A549 (cell line): ENCODE data around the gene PPY. TPM values are rescaled to one million over a fixed set of nuclear protein-coding genes. Genes with fewer than 3 reads are reported as not detected.

Experiments
- ATAC-seq, 2 experiments: fragments of 200-7000 bp in 1 of 2; fragments of >200 bp in 1 of 2; cut with Nextera tagmentation in 1 of 2; cut with Tn5 transposase in 1 of 2; 3 replicates each; pipeline versions ENCODE4 v1.8.0 to v1.9.1; 2018 to 2020; ENCODE audit warnings: mild to moderate bottlenecking in 1 of 2, moderate library complexity in 1 of 2
- CTCF ChIA-PET: fragments of 300-600 bp; sonication (Branson Sonifier 250); formaldehyde crosslinking; extraction: SDS; loops from one replicate; lab custom pipeline; 2021; ENCODE audit warnings: antibody characterized with exemption, inconsistent platforms; lab: Yijun Ruan, JAX
- POLR2A ChIA-PET: fragments of 350-600 bp; formaldehyde crosslinking; extraction: SDS; loops from one replicate; lab custom pipeline; 2021; ENCODE audit warnings: antibody characterized with exemption, inconsistent platforms; lab: Yijun Ruan, JAX
- DNase-seq, 2 experiments: peaks; one replicate each; pipeline versions ENCODE4 v3.0.0 to v3.0.0-alpha.2; 2011 to 2016; ENCODE audit warnings: low read depth in 1 of 2, low spot score in 1 of 2
- FAIRE-seq: peaks from 2 replicates; lab custom pipeline; 2011; peaks lifted over from hg19 to GRCh38; lab: Jason Lieb, UNC
- H3K27ac ChIP-seq, 2 experiments: fragments of >200 bp; sonication (Bioruptor Twin); formaldehyde crosslinking; 3 replicates each; pipeline ENCODE4 v1.5.1; 2016 to 2017
- H3K4me1 ChIP-seq: fragments of >200 bp; sonication (Bioruptor Twin); formaldehyde crosslinking; 3 replicates; pipeline ENCODE4 v1.6.1; 2016
- H3K4me2 ChIP-seq: fragments of >200 bp; sonication (Bioruptor Twin); formaldehyde crosslinking; 3 replicates; pipeline ENCODE4 v1.6.1; 2016
- H3K4me3 ChIP-seq: fragments of >200 bp; sonication (Bioruptor Twin); formaldehyde crosslinking; 3 replicates; pipeline ENCODE4 v1.5.1; 2016
- H3K9me3 ChIP-seq: fragments of >200 bp; sonication (Bioruptor Twin); formaldehyde crosslinking; 3 replicates; pipeline ENCODE4 v1.6.1; 2016
- BHLHE40 ChIP-seq: IDR thresholded peaks from 2 replicates; pipeline ENCODE4 v1.6.1; 2012; ENCODE audit warnings: low read depth, low read length, inconsistent platforms
- CBX2 ChIP-seq: fragments of 200-600 bp; sonication (generic); IDR thresholded peaks from 2 replicates; pipeline ENCODE4 v1.6.1; 2016; ENCODE audit warnings: low read depth, mild to moderate bottlenecking, borderline replicate concordance
- CEBPB ChIP-seq, 2 experiments: fragments of >200 bp in 1 of 2; sonication (Bioruptor Twin) in 1 of 2; formaldehyde crosslinking in 1 of 2; IDR thresholded peaks; 2 replicates each; pipeline ENCODE4 v1.6.1; 2012 to 2016
- CHD2 ChIP-seq: fragments of 150-350 bp; IDR thresholded peaks from 2 replicates; pipeline ENCODE4 v1.6.1; 2014; ENCODE audit warnings: low read length; ENCODE audit not compliant: partially characterized antibody
- EHF ChIP-seq: fragments of 250-450 bp; sonication (Bioruptor Pico); IDR thresholded peaks from 2 replicates; pipeline ENCODE4 v1.5.0; 2020; ENCODE audit warnings: mild to moderate bottlenecking
- ELK1 ChIP-seq: fragments of 150-350 bp; IDR thresholded peaks from 2 replicates; pipeline ENCODE4 v1.6.1; 2014; ENCODE audit warnings: low read depth, mild to moderate bottlenecking, low read length
- EP300 ChIP-seq, 2 experiments: fragments of >200 bp; sonication (Bioruptor Twin); formaldehyde crosslinking; IDR thresholded peaks; 2 replicates in 1 of 2; 3 replicates in 1 of 2; pipeline ENCODE4 v1.6.1; 2016 to 2017
- FOSB ChIP-seq: fragments of 250-450 bp; sonication (Bioruptor Pico); IDR thresholded peaks from 2 replicates; pipeline ENCODE4 v1.5.0; 2020; ENCODE audit warnings: mild to moderate bottlenecking, moderate library complexity
- FOSL2 ChIP-seq, 2 experiments: fragments of 450-650 bp in 1 of 2; fragments of >200 bp in 1 of 2; sonication (Bioruptor Twin) in 1 of 2; formaldehyde crosslinking; IDR thresholded peaks; 2 replicates each; pipeline versions ENCODE4 v1.5.0 to v1.6.1; 2016 to 2020; ENCODE audit warnings: mild to moderate bottlenecking in 1 of 2, moderate library complexity in 1 of 2
- HDAC2 ChIP-seq: fragments of 200-600 bp; sonication (generic); IDR thresholded peaks from 2 replicates; pipeline ENCODE4 v1.6.1; 2016
- HEYL ChIP-seq: fragments of 250-450 bp; sonication (Bioruptor Pico); IDR thresholded peaks from 2 replicates; pipeline ENCODE4 v1.8.0; 2021; ENCODE audit warnings: mild to moderate bottlenecking, moderate library complexity
- HMGXB4 ChIP-seq: fragments of 250-450 bp; sonication (Bioruptor Pico); IDR thresholded peaks from 2 replicates; pipeline ENCODE4 v1.5.0; 2021; ENCODE audit warnings: mild to moderate bottlenecking, moderate library complexity, borderline replicate concordance
- HOXA7 ChIP-seq: fragments of 250-450 bp; sonication (Bioruptor Pico); IDR thresholded peaks from 2 replicates; pipeline ENCODE4 v1.5.0; 2020; ENCODE audit warnings: mild to moderate bottlenecking, moderate library complexity
- JUNB ChIP-seq: fragments of >200 bp; sonication (Bioruptor Twin); formaldehyde crosslinking; IDR thresholded peaks from 2 replicates; pipeline ENCODE4 v1.6.1; 2016
- KDM5A ChIP-seq: fragments of 200-600 bp; sonication (generic); IDR thresholded peaks from 2 replicates; pipeline ENCODE4 v1.6.1; 2016; ENCODE audit warnings: antibody characterized with exemption, mild to moderate bottlenecking
- MAFK ChIP-seq: fragments of 450-650 bp; IDR thresholded peaks from 2 replicates; pipeline ENCODE4 v1.6.1; 2014; ENCODE audit not compliant: partially characterized antibody
- MYC ChIP-seq: IDR thresholded peaks from 2 replicates; pipeline ENCODE4 v1.6.1; 2012; ENCODE audit warnings: mild to moderate bottlenecking, inconsistent platforms, low read length, improper control_type of control experiment, borderline replicate concordance
- NFE2L2 ChIP-seq: fragments of 150-350 bp; conservative IDR thresholded peaks from 2 replicates; pipeline ENCODE4 v1.6.1; 2014; ENCODE audit warnings: low read length
- PBX3 ChIP-seq: IDR thresholded peaks from 2 replicates; pipeline ENCODE4 v1.6.1; 2012
- PHF8 ChIP-seq: fragments of 200-600 bp; sonication (generic); IDR thresholded peaks from 2 replicates; pipeline ENCODE4 v1.6.1; 2016; ENCODE audit warnings: low read depth, mild to moderate bottlenecking, antibody characterized with exemption, moderate library complexity, borderline replicate concordance
- RARB ChIP-seq: fragments of 250-450 bp; sonication (Bioruptor Pico); IDR thresholded peaks from 2 replicates; pipeline ENCODE4 v1.8.0; 2021; ENCODE audit warnings: mild to moderate bottlenecking, moderate library complexity
- USF2 ChIP-seq: fragments of 450-650 bp; IDR thresholded peaks from 2 replicates; pipeline ENCODE4 v1.6.1; 2014; ENCODE audit warnings: antibody characterized with exemption
- ZC3H11A ChIP-seq: fragments of 450-650 bp; IDR thresholded peaks from 2 replicates; pipeline ENCODE4 v1.6.1; 2014; ENCODE audit warnings: antibody characterized with exemption, mild to moderate bottlenecking
- ZSCAN20 ChIP-seq: fragments of 250-450 bp; sonication (Bioruptor Pico); IDR thresholded peaks from 2 replicates; pipeline ENCODE4 v1.8.0; 2022; ENCODE audit warnings: mild to moderate bottlenecking, moderate library complexity
- WGBS: methylation state at CpG from one replicate; pipeline ENCODE4 v1.1.6; 2017; ENCODE audit errors: missing lambda C conversion rate; 5-methylcytosine and 5-hydroxymethylcytosine counted together
- polyA plus RNA-seq, 4 experiments: library from polyadenylated mRNA; depleted of rRNA in 3 of 4; stranded (reverse); fragments of >200 nt; fragmentation: RNase III in 1 of 4; extraction: RNeasy Plus Mini Kit Qiagen cat#74134 plus additional on column Dnase treatment in 1 of 4; gene quantifications; 2 replicates in 3 of 4; 3 replicates in 1 of 4; pipeline ENCODE4 v1.2.3, GENCODE V29; 2011 to 2017

The PPY gene
- polyA plus RNA-seq, 2 of the 4 experiments (the other 2 are of a cell fraction) = not detected

GRCh38 chr17:43976963-43977837 lies 34.9 kb upstream of the PPY start:
- TF ChIP-seq RARB (CRISPR knock-in tag) (no peak), FOSB (CRISPR knock-in tag) (no peak), MYC (no peak), EP300 (IDR thresholded peaks at IDR 0.05) (no peak), HDAC2 (no peak), ZC3H11A (no peak), EHF (CRISPR knock-in tag) (no peak), PBX3 (no peak), ELK1 (no peak)
- ChIA-PET POLR2A (no interaction called here), CTCF (interaction anchor here (1.0 to 1.3 kb wide), 2 partner anchors 17 to 34 kb away, joined by 4 read pairs; no protein-coding TSS in a partner anchor)
- Histone ChIP-seq H3K27ac (no peak overlapping the region), H3K4me3 (no peak overlapping the region), H3K4me1 (no peaks in the 10 kb centered on the region), H3K9me3 (no peaks in the 10 kb centered on the region), H3K4me2 (no peak overlapping the region)
- ATAC-seq (no peak; a peak in 1 of 6 replicates), DNase-seq (no peak), FAIRE-seq (no peak)
- 60% methylated on average over 9 of the region's 9 CpGs for WGBS

GRCh38 chr17:43975898-43976297 lies 33.6 kb upstream of the PPY start:
- POLR2A ChIA-PET = no interaction called here

More at GRCh38 chr17:43975898-43976297, 33.6 kb upstream of the PPY start:
- 64% methylated on average over 22 of the region's 27 CpGs for WGBS
- TF ChIP-seq HMGXB4 (CRISPR knock-in tag) (no peak), HOXA7 (CRISPR knock-in tag) (no peak), FOSL2 (IDR thresholded peaks at IDR 0.05) (no peak), FOSL2 (CRISPR knock-in tag; IDR thresholded peaks at IDR 0.05) (no peak), RARB (CRISPR knock-in tag) (no peak), ZSCAN20 (CRISPR knock-in tag) (no peak), CEBPB (IDR thresholded peaks at IDR 0.05) (no peak), CHD2 (no peak), NFE2L2 (no peak), ZC3H11A (no peak), FOSB (CRISPR knock-in tag) (no peak), KDM5A (no peak), CBX2 (no peak), MAFK (no peak), USF2 (no peak), BHLHE40 (no peak), JUNB (no peak), HEYL (CRISPR knock-in tag) (no peak), PHF8 (no peak)
- Histone ChIP-seq H3K27ac (no peak overlapping the region), H3K4me3 (no peak overlapping the region), H3K4me1 (no peaks in the 10 kb centered on the region), H3K9me3 (no peaks in the 10 kb centered on the region), H3K4me2 (no peak overlapping the region)
- FAIRE-seq (no peak), ATAC-seq (no peak), DNase-seq (no peak)
- CTCF ChIA-PET = interaction anchor here (1.3 to 4.2 kb wide), 4 partner anchors 19 to 35 kb away, joined by 4 to 25 read pairs (median 14); no protein-coding TSS in a partner anchor
